Upper lobe of right lung (tissue), 1 donor: ENCODE results near the gene RPS21. TPM values are rescaled to one million over a fixed set of nuclear protein-coding genes. Genes with fewer than 3 reads are reported as not detected.
"Not testable (repeated sequence)": the region's sequence is repeated elsewhere in the genome, so short reads cannot be mapped to it uniquely, and the experiment has no call there.

ENCODE experiments used
- ATAC-seq: fragments of 200-7000 bp; cut with Tn5 transposase; one replicate; pipeline ENCODE4 v1.9.1; 2020; ENCODE audit warnings: mild to moderate bottlenecking, moderate library complexity
- DNase-seq: peaks from one replicate; pipeline ENCODE4 v3.0.0-alpha.2; 2020
- H3K27ac ChIP-seq: fragments of 200-600 bp; one replicate; pipeline ENCODE4 v1.8.0; 2022
- H3K27me3 ChIP-seq: fragments of 200-600 bp; one replicate; pipeline ENCODE4 v1.8.0; 2022; ENCODE audit warnings: mild to moderate bottlenecking
- H3K36me3 ChIP-seq: fragments of 200-600 bp; one replicate; pipeline ENCODE4 v1.8.0; 2022
- H3K4me1 ChIP-seq: fragments of 200-600 bp; one replicate; pipeline ENCODE4 v1.8.0; 2022
- H3K4me3 ChIP-seq: fragments of 200-600 bp; one replicate; pipeline ENCODE4 v1.8.0; 2022; ENCODE audit warnings: mild to moderate bottlenecking
- H3K9me3 ChIP-seq: fragments of 200-600 bp; one replicate; pipeline ENCODE4 v1.8.0; 2022
- CTCF ChIP-seq: fragments of 200-600 bp; IDR thresholded peaks from one replicate; pipeline ENCODE4 v1.8.0; 2022; ENCODE audit warnings: antibody characterized with exemption
- intact Hi-C: fragments of 100-400 bp; cut with DNase I; formaldehyde crosslinking; loops from one replicate; pipeline ENCODE4 v1.11.0; 2022
- total RNA-seq: library from RNA; stranded (reverse); fragmentation: NEBNext Ultra II Directional; extraction: Animal tissue kit (Norgen Biotek cat#: 25700); gene quantifications from one replicate; pipeline ENCODE4 v1.2.1, GENCODE V29; 2021
- donor health status: DM: no; HTN: yes; CAD: no; lungs with severe emphysema.

RPS21 gene
- total RNA-seq, 1 donor from 2014 or later = 1,050 TPM

- ATAC-seq (no peak), DNase-seq (no peak)
- Histone ChIP-seq H3K4me3 (no peak overlapping the region), H3K36me3 (no peaks in the 10 kb centered on the region), H3K9me3 (no peaks in the 10 kb centered on the region), H3K27ac (no peak overlapping the region), H3K27me3 (no peaks in the 10 kb centered on the region), H3K4me1 (no peaks in the 10 kb centered on the region)
- no peak for TF ChIP-seq CTCF
- intact Hi-C loops = no loop called here
Observed at GRCh38 chr20:62423326-62423706, 36.4 kb downstream of the RPS21 start.

GRCh38 chr20:62424249-62425107 lies 37.6 kb downstream of the RPS21 start:
- Histone ChIP-seq H3K4me1 (no peaks in the 10 kb centered on the region), H3K27me3 (no peaks in the 10 kb centered on the region), H3K36me3 (no peaks in the 10 kb centered on the region), H3K9me3 (no peaks in the 10 kb centered on the region), H3K4me3 (no peak overlapping the region), H3K27ac (no peak overlapping the region)
- ATAC-seq (no peak), DNase-seq (no peak)
- intact Hi-C loops = no loop called here
- no peak for TF ChIP-seq CTCF

- DNase-seq (no peak), ATAC-seq (no peak)
- H3K4me1 ChIP-seq = no peaks in the 10 kb centered on the region
- H3K36me3 ChIP-seq = no peaks in the 10 kb centered on the region
- no peak for TF ChIP-seq CTCF
- H3K4me3 ChIP-seq = no peak overlapping the region
- H3K27ac ChIP-seq = no peak overlapping the region
- intact Hi-C loops = no loop called here
- H3K9me3 ChIP-seq = no peaks in the 10 kb centered on the region
- no peaks in the 10 kb centered on the region for H3K27me3 ChIP-seq
Observed at GRCh38 chr20:62425281-62426058, 38.6 kb downstream of the RPS21 start.

GRCh38 chr20:62426059-62426348 lies 39.1 kb downstream of the RPS21 start:
- H3K9me3 ChIP-seq, H3K27ac ChIP-seq, H3K4me1 ChIP-seq, H3K4me3 ChIP-seq, DNase-seq, intact Hi-C loops, ATAC-seq, H3K27me3 ChIP-seq, H3K36me3 ChIP-seq: not testable (repeated sequence)

- peak; percentile 22 for ATAC-seq
Observed at GRCh38 chr20:62426699-62427131, 39.8 kb downstream of the RPS21 start.

More at GRCh38 chr20:62426699-62427131, 39.8 kb downstream of the RPS21 start:
- Histone ChIP-seq H3K36me3 (no peaks in the 10 kb centered on the region), H3K9me3 (no peaks in the 10 kb centered on the region), H3K27me3 (no peaks in the 10 kb centered on the region), H3K4me3 (peak overlapping the region; percentile 30), H3K27ac (peak overlapping the region; percentile 4), H3K4me1 (no peaks in the 10 kb centered on the region)
- peak; percentile 75 for DNase-seq
- intact Hi-C loops = no loop called here
- TF ChIP-seq CTCF = no peak
